Stimulated activated CD8-positive, alpha-beta memory T cell treated with anti-CD3 and anti-CD28 coated beads, Interleukin-2, amount 100 ng/mL, for 1 hour (primary cell): ENCODE data around the gene INS.

Experiments used
- DNase-seq, 2 donors: peaks; one replicate each; pipeline ENCODE4 v3.0.0-alpha.2; 2020; ENCODE audit warnings: low read depth in 2 of 2

INS gene

GRCh38 chr11:2143799-2144543 lies 17.0 kb downstream of the INS start:
- no peak for DNase-seq

GRCh38 chr11:2143477-2143798 lies 17.6 kb downstream of the INS start:
- no peak for DNase-seq

- DNase-seq: no peak
Measured at GRCh38 chr11:2142762-2143202, 18.2 kb downstream of the INS start.

- DNase-seq: no peak
Measured at GRCh38 chr11:2142300-2142759, 18.7 kb downstream of the INS start.

- DNase-seq: no peak
Measured at GRCh38 chr11:2140411-2141400, 20.3 kb downstream of the INS start.

- DNase-seq: no peak
Measured at GRCh38 chr11:2139621-2140337, 21.2 kb downstream of the INS start.

- DNase-seq: no peak
Measured at GRCh38 chr11:2139123-2139521, 21.9 kb downstream of the INS start, which contains the start of gene IGF2. TSS of gene IGF2 (minus strand) at chr11:2139389. CDS start at chr11:2135523, 3,866 bp downstream.

GRCh38 chr11:2138431-2139122 lies 22.4 kb downstream of the INS start:
- no peak for DNase-seq

GRCh38 chr11:2138068-2138430 lies 23.0 kb downstream of the INS start:
- DNase-seq: no peak

- DNase-seq: no peak
Measured at GRCh38 chr11:2137202-2138067, 23.6 kb downstream of the INS start.

- no peak for DNase-seq
Measured at GRCh38 chr11:2136952-2137201, 24.1 kb downstream of the INS start.

- no peak for DNase-seq
Measured at GRCh38 chr11:2136209-2136951, 24.6 kb downstream of the INS start.

- no peak for DNase-seq
Measured at GRCh38 chr11:2135648-2136201, 25.3 kb downstream of the INS start.

- no peak for DNase-seq
Measured at GRCh38 chr11:2135018-2135569, 25.9 kb downstream of the INS start.

- no peak for DNase-seq
Measured at GRCh38 chr11:2134022-2135010, 26.7 kb downstream of the INS start.

GRCh38 chr11:2133241-2134021 lies 27.6 kb downstream of the INS start:
- DNase-seq: no peak

GRCh38 chr11:2132874-2133240 lies 28.2 kb downstream of the INS start:
- DNase-seq: no peak
